Activated CD8-positive, alpha-beta memory T cell treated with anti-CD3 and anti-CD28 coated beads, Interleukin-2, amount 50 U/mL, for 24 hours (primary cell): ENCODE results near the gene ATG16L1.

ENCODE experiments used
- DNase-seq: peaks from one replicate; pipeline ENCODE4 v3.0.0-alpha.2; 2020; ENCODE audit errors: extremely low read depth

ATG16L1 gene

GRCh38 chr2:233251306-233252116 is at the start of gene ATG16L1:
ATG16L1 (plus strand) TSS chr2:233251673; CDS start chr2:233251828, 155 bp downstream.
- peak; percentile 84 for DNase-seq

GRCh38 chr2:233202531-233202944 is 48.9 kb upstream of the ATG16L1 start:
- DNase-seq = no peak

GRCh38 chr2:233203060-233203459 is 48.4 kb upstream of the ATG16L1 start:
- no peak for DNase-seq

GRCh38 chr2:233204286-233204936 is 47.1 kb upstream of the ATG16L1 start:
- no peak for DNase-seq

- no peak for DNase-seq
Measured at GRCh38 chr2:233208382-233209116, 42.9 kb upstream of the ATG16L1 start.

GRCh38 chr2:233209117-233209532 is 42.3 kb upstream of the ATG16L1 start:
- no peak for DNase-seq

GRCh38 chr2:233209533-233210171 is 41.8 kb upstream of the ATG16L1 start:
- no peak for DNase-seq

- no peak for DNase-seq
Measured at GRCh38 chr2:233210281-233210680, 41.2 kb upstream of the ATG16L1 start.

GRCh38 chr2:233210843-233211547 is 40.5 kb upstream of the ATG16L1 start:
- no peak for DNase-seq

- no peak for DNase-seq
Measured at GRCh38 chr2:233211548-233211895, 40.0 kb upstream of the ATG16L1 start.

GRCh38 chr2:233213011-233213410 is 38.5 kb upstream of the ATG16L1 start:
- no peak for DNase-seq

GRCh38 chr2:233213975-233214374 is 37.5 kb upstream of the ATG16L1 start:
- DNase-seq = no peak

GRCh38 chr2:233217892-233218377 is 33.5 kb upstream of the ATG16L1 start:
- DNase-seq = no peak

GRCh38 chr2:233218836-233219235 is 32.6 kb upstream of the ATG16L1 start:
- DNase-seq = no peak

GRCh38 chr2:233219848-233220247 is 31.6 kb upstream of the ATG16L1 start:
- DNase-seq = no peak

- no peak for DNase-seq
Measured at GRCh38 chr2:233221378-233222063, 30.0 kb upstream of the ATG16L1 start.

- DNase-seq = no peak
Measured at GRCh38 chr2:233223059-233223894, 28.2 kb upstream of the ATG16L1 start.

- DNase-seq = no peak
Measured at GRCh38 chr2:233225230-233226068, 26.0 kb upstream of the ATG16L1 start.

GRCh38 chr2:233226511-233227031 is 24.9 kb upstream of the ATG16L1 start:
- DNase-seq = no peak
